Stomach (tissue), 9 donors: ENCODE results near the gene AREL1. TPM values are rescaled to one million over a fixed set of nuclear protein-coding genes. Genes with fewer than 3 reads are reported as not detected.

Experiments used
- DNase-seq, 2 donors: peaks; one replicate each; pipeline versions ENCODE4 v3.0.0 to v3.0.0-alpha.2; 2013 to 2019
- H3K27ac ChIP-seq, 5 donors: fragments of 200-600 bp in 4 of 5; sonication (generic) in 4 of 5; one replicate each; pipeline ENCODE4 v1.5.1; 2013 to 2019; ENCODE audit warnings: mild to moderate bottlenecking in 1 of 5, moderate library complexity in 1 of 5
- H3K27me3 ChIP-seq, 3 donors: fragments of 200-600 bp; sonication (generic); one replicate each; pipeline ENCODE4 v1.5.1; 2017 to 2019; ENCODE audit warnings: mixed run types in 1 of 3
- H3K36me3 ChIP-seq, 4 donors: fragments of 200-600 bp; sonication (generic); 1 replicate in 3 of 4; 2 replicates in 1 of 4; pipeline ENCODE4 v1.5.1; 2016 to 2019
- H3K4me1 ChIP-seq, 4 donors: fragments of 200-600 bp; sonication (generic); one replicate each; pipeline ENCODE4 v1.5.1; 2016 to 2019
- H3K4me3 ChIP-seq, 4 donors: fragments of 200-600 bp; sonication (generic) in 3 of 4; one replicate each; pipeline ENCODE4 v1.5.1; 2016 to 2019; ENCODE audit warnings: mild to moderate bottlenecking in 1 of 4
- H3K9me3 ChIP-seq, 4 donors: fragments of 200-600 bp; sonication (generic); one replicate each; pipeline ENCODE4 v1.5.1; 2016 to 2019
- CTCF ChIP-seq, 7 experiments: fragments of 450-650 bp in 4 of 7; fragments of 200-600 bp in 3 of 7; sonication (generic) in 3 of 7; IDR thresholded peaks; one replicate each; pipeline ENCODE4 v1.5.1; 2016 to 2019; ENCODE audit warnings: antibody characterized with exemption in 7 of 7, control low read depth in 2 of 7, mild to moderate bottlenecking in 1 of 7
- EP300 ChIP-seq: sonication (generic); formaldehyde crosslinking; IDR thresholded peaks from one replicate; pipeline ENCODE4 v1.6.1; 2017; ENCODE audit warnings: antibody characterized with exemption
- POLR2A ChIP-seq, 4 donors: fragments of 450-650 bp; IDR thresholded peaks; one replicate each; pipeline ENCODE4 v1.6.1; 2016; ENCODE audit warnings: antibody characterized with exemption in 4 of 4, control low read depth in 2 of 4, mild to moderate bottlenecking in 1 of 4, moderate library complexity in 1 of 4
- POLR2AphosphoS5 ChIP-seq, 3 donors: sonication (generic); formaldehyde crosslinking; IDR thresholded peaks; one replicate each; pipeline ENCODE4 v1.6.1; 2016; ENCODE audit warnings: antibody characterized with exemption in 3 of 3
- WGBS, 5 donors: extraction: QIAGEN DNeasy Blood & Tissue Kit in 3 of 5; methylation state at CpG; one replicate each; pipeline versions ENCODE4 v1.1.5 to v1.1.7; 2013 to 2018; 5-methylcytosine and 5-hydroxymethylcytosine counted together
- intact Hi-C: fragments of 100-400 bp; cut with DNase I; formaldehyde crosslinking; loops from one replicate; pipeline ENCODE4 v1.15.1; 2023; ENCODE audit warnings: low total_unique reads
- polyA plus RNA-seq, 3 donors: library from polyadenylated mRNA; stranded (reverse); fragments of 200-250 nt; gene quantifications; one replicate each; pipeline ENCODE4 v1.2.3, GENCODE V29; 2013
- total RNA-seq, 5 donors: library from RNA; depleted of rRNA; stranded (reverse); fragments of >200 nt; gene quantifications; one replicate each; pipeline versions ENCODE4 v1.1.0 to v1.2.3, GENCODE V29; 2014 to 2016
- donor health status: healthy with polysubstance abuse.
- donor health status: Bipolar disorder and iron deficiency.
- donor health status: healthy.

Gene AREL1
- total and polyA plus RNA-seq, 8 donors = 6.9 to 51.4 (median 12.0) TPM

GRCh38 chr14:74655599-74656395, 57.1 kb downstream of the AREL1 start:
- no peak overlapping the region for H3K4me3 ChIP-seq
- peaks cover 0 to 47% (median 24%) of the 10 kb centered on the region in 4 donors for H3K36me3 ChIP-seq
- WGBS, 5 donors = 76 to 89% (median 86%) methylated on average over 2 of the region's 2 CpGs
- H3K9me3 ChIP-seq = no peaks in the 10 kb centered on the region
- H3K4me1 ChIP-seq = peaks cover 0 to 19% (median 4%) of the 10 kb centered on the region in 4 donors
- peak overlapping the region in 3 of 5 donors; percentile 28 to 38 (median 35) for H3K27ac ChIP-seq
- intact Hi-C loops = no loop called here
- no peak for TF ChIP-seq POLR2A (IDR thresholded peaks at IDR 0.05)
- TF ChIP-seq CTCF (IDR thresholded peaks at IDR 0.05) = no peak
- TF ChIP-seq POLR2AphosphoS5 (IDR thresholded peaks at IDR 0.05) = no peak
- H3K27me3 ChIP-seq = no peaks in the 10 kb centered on the region
- no peak for DNase-seq

- Histone ChIP-seq H3K27ac (peak overlapping the region in 3 of 5 donors; percentile 28 to 38 (median 35)), H3K27me3 (no peaks in the 10 kb centered on the region)
- 68 to 82% (median 72%) methylated on average over 3 of the region's 3 CpGs for WGBS, 5 donors
Measured at GRCh38 chr14:74654931-74655330, 57.9 kb downstream of the AREL1 start.

GRCh38 chr14:74653386-74654138, 59.3 kb downstream of the AREL1 start:
- Histone ChIP-seq H3K9me3 (no peaks in the 10 kb centered on the region), H3K27me3 (no peaks in the 10 kb centered on the region), H3K36me3 (peaks cover 0 to 29% (median 12%) of the 10 kb centered on the region in 4 donors), H3K27ac (no peak overlapping the region), H3K4me3 (no peak overlapping the region), H3K4me1 (peaks cover 0 to 23% (median 6%) of the 10 kb centered on the region in 4 donors)
- 75 to 83% (median 79%) methylated on average over 15 of the region's 15 CpGs for WGBS, 5 donors
- intact Hi-C loops = no loop called here
- no peak for TF ChIP-seq POLR2AphosphoS5 (IDR thresholded peaks at IDR 0.05)
- no peak for TF ChIP-seq POLR2A (IDR thresholded peaks at IDR 0.05)
- TF ChIP-seq CTCF (IDR thresholded peaks at IDR 0.05) = no peak
- TF ChIP-seq EP300 = no peak
- DNase-seq = no peak

More at GRCh38 chr14:74654931-74655330, 57.9 kb downstream of the AREL1 start:
- peaks cover 0 to 39% (median 20%) of the 10 kb centered on the region in 4 donors for H3K36me3 ChIP-seq
- H3K4me3 ChIP-seq = no peak overlapping the region
- no peaks in the 10 kb centered on the region for H3K9me3 ChIP-seq
- TF ChIP-seq EP300 (no peak), CTCF (IDR thresholded peaks at IDR 0.05) (no peak), POLR2A (IDR thresholded peaks at IDR 0.05) (no peak), POLR2AphosphoS5 (IDR thresholded peaks at IDR 0.05) (no peak)
- intact Hi-C loops = no loop called here
- H3K4me1 ChIP-seq = peaks cover 0 to 19% (median 4%) of the 10 kb centered on the region in 4 donors
- no peak for DNase-seq

GRCh38 chr14:74652541-74652940, 60.3 kb downstream of the AREL1 start:
- H3K9me3 ChIP-seq = no peaks in the 10 kb centered on the region
- H3K27me3 ChIP-seq = peaks cover 0 to 5% (median 0%) of the 10 kb centered on the region in 3 donors
- H3K4me1 ChIP-seq = peaks cover 7 to 33% (median 14%) of the 10 kb centered on the region in 4 donors
- intact Hi-C loops = no loop called here
- DNase-seq = no peak
- WGBS, 5 donors = 65 to 81% (median 74%) methylated on average over 3 to 4 of the region's 4 CpGs
- H3K36me3 ChIP-seq = peaks cover 0 to 28% (median 7%) of the 10 kb centered on the region in 4 donors
- H3K27ac ChIP-seq = no peak overlapping the region
- H3K4me3 ChIP-seq = no peak overlapping the region
- TF ChIP-seq EP300 = no peak
- no peak for TF ChIP-seq POLR2AphosphoS5 (IDR thresholded peaks at IDR 0.05)
- no peak for TF ChIP-seq POLR2A (IDR thresholded peaks at IDR 0.05)
- TF ChIP-seq CTCF (IDR thresholded peaks at IDR 0.05) = no peak
